Urothelium cell line (cell line): Measurements from ENCODE around the gene GABRP.
"Not testable (repeated sequence)": the region's sequence is repeated elsewhere in the genome, so short reads cannot be mapped to it uniquely, and the experiment has no call there.

Source experiments
- DNase-seq: peaks from one replicate; pipeline ENCODE4 v3.0.0; 2011; ENCODE audit warnings: low spot score, mixed read lengths
- FAIRE-seq: peaks from 2 replicates; lab custom pipeline; 2011; peaks lifted over from hg19 to GRCh38; lab: Jason Lieb, UNC

GABRP gene

GRCh38 chr5:170791325-170791954 lies 7.9 kb downstream of the GABRP start:
- FAIRE-seq (no peak), DNase-seq (peak; percentile 62)

- DNase-seq (no peak), FAIRE-seq (no peak)
These were observed 9.4 kb downstream of the GABRP start for GRCh38 chr5:170792878-170793277.

GRCh38 chr5:170795154-170795553 lies 11.6 kb downstream of the GABRP start:
- FAIRE-seq: no peak
- no peak for DNase-seq

DNA sequence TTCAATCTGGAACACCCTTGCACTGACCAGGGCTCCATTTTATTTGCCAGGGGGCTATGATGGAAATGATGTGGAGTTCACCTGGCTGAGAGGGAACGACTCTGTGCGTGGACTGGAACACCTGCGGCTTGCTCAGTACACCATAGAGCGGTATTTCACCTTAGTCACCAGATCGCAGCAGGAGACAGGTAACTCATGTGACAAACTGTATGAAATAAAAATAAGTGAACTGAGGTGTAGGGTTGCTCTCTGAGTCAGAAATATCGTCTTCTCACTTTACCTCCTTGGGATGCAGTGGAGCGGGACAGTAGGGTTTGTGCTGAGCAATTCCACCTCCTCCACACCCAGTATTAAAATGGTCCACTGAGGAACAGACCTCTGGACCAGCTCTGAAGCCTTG lies 22.1 kb downstream of the GABRP start:
- DNase-seq (no peak), FAIRE-seq (no peak)

DNA sequence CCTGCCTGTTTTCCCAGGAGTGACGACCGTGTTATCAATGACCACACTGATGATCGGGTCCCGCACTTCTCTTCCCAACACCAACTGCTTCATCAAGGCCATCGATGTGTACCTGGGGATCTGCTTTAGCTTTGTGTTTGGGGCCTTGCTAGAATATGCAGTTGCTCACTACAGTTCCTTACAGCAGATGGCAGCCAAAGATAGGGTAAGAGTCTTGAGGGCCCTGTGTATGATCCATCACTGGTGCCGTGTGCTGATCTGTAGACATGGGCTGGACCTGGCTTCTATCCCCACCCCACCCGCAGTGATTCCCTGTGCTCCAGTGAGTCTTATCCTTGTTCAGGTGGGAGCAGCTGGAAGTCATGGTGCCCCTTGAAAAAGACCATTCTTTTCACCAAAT lies 26.0 kb downstream of the GABRP start:
- DNase-seq (peak; percentile 59), FAIRE-seq (peak; percentile 48)

DNA sequence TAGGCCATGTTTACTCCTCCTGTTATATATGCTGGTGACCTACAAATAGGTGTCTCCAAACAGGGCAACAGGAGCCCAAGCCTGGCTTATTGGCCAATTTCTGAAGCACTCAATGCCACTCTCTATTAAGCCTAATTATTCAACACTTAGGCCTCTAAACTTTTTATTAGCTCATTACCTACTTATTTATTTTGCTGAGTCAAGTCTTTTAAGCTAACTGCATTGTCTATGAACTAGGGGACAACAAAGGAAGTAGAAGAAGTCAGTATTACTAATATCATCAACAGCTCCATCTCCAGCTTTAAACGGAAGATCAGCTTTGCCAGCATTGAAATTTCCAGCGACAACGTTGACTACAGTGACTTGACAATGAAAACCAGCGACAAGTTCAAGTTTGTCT lies 28.2 kb downstream of the GABRP start:
- DNase-seq (no peak), FAIRE-seq (no peak)

GRCh38 chr5:170813231-170813630 lies 29.7 kb downstream of the GABRP start:
- no peak for DNase-seq
- FAIRE-seq: no peak

- FAIRE-seq (no peak), DNase-seq (no peak)
These were observed 33.7 kb downstream of the GABRP start for GRCh38 chr5:170817195-170817594.

DNA sequence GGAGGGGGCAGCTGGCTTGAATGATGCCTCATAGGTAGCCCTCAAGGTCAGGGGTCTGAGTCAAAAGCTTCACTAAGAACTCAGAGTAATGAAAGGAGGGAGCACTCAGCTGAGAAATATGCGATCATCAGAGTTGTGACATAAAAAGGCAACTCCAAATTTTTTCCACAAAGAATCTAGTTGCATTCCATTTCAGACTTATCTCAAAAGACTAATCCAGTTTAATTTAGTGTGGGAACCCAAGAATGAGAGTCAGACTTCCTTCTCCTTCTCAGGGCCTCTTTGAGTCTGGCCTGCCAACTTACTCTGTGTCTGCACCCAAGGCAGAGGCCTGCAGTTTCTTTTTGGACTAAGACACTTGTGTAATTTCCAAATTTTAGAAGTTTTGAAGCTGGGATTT lies 34.7 kb downstream of the GABRP start:
- no peak for DNase-seq
- no peak for FAIRE-seq

GRCh38 chr5:170819824-170820223 lies 36.3 kb downstream of the GABRP start:
- DNase-seq (no peak), FAIRE-seq (no peak)

DNA sequence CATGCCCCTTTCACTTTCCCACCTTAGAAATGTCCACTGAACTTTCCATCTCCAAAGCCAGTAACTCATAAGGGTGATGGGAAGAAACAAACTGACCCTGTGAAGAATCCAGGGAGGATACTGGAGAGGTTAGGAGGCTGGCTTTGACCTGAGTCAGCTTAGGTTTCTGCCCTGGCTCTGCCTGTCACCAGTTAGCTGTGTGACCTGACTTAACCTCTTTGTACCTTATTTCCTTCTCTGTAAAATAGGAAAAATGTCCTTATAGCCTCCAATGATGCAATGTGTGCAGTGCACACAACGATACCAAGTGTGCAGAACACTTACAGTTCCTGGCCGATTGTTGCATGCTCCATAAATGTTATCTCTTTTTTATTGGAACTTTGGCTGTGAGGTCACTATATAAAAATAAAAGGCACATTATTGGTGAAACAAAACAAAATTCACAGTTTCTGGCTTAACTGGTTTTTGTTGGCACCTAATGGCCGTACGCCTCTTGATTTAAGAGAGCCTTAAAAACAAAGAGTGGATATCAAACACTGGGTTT lies 37.8 kb downstream of the GABRP start:
- no peak for FAIRE-seq
- DNase-seq: no peak

DNA sequence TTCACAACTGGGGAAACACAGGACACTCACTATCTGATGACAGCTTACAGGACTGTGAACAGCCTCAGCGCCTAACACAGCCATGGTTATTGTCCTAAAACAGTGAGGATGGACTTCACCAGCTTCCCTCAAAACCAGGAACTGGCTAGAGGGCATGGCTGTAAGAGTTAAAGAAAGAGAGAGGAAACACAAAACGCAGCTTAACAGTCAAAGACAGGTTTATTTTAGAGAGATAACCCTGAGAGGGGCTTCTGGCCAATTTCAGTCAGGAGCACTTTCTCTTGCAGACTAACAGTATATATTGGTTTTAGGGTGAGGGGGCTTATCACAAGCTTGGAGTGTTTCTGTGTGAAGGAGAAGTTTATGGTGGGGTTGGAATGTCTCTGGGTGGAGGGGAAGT lies 42.6 kb downstream of the GABRP start:
- no peak for DNase-seq
- no peak for FAIRE-seq

GRCh38 chr5:170832241-170832640 lies 48.7 kb downstream of the GABRP start:
- no peak for DNase-seq

DNA sequence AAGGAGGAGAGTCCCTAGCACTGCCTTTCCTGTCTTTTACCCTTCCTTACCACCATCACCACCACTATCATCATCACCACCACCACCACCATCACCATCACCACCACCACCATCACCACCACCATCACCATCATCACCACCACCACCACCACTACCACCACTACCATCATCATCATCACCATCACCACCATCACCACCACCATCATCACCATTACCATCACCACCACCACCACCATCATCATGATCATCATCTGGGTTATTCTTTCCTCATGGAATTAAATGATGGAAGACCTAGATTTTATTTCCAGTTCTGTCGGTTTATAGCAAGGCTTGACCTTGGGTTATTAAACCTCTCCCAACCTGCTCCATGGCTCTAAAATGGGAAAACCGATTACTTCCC lies 50.5 kb downstream of the GABRP start:
- FAIRE-seq: peak; percentile 100
- DNase-seq: not testable (repeated sequence)

More at GRCh38 chr5:170832241-170832640, 48.7 kb downstream of the GABRP start:
- no peak for FAIRE-seq

DNA sequence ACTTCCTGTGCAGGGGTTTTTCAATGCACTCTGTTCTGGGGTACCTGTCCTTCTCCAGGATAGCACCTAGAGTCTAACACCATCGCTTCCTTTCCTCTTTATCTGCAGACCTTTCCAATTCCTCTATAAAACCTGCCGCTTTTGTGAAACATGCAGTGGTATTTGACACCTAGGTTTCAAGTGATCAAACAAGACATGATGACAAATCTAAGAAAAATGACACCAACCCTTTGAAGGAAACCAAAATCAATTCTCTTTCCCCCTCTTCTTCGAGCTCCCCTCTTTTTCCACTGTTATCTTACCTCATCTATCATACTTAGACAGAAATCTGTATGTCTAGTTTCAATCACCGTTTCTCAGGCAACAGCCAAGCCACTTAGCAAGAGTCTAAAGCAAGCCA lies 52.7 kb downstream of the GABRP start:
- FAIRE-seq: no peak
- DNase-seq: no peak

GRCh38 chr5:170843870-170844269 lies 60.3 kb downstream of the GABRP start:
- DNase-seq (no peak), FAIRE-seq (no peak)

DNA sequence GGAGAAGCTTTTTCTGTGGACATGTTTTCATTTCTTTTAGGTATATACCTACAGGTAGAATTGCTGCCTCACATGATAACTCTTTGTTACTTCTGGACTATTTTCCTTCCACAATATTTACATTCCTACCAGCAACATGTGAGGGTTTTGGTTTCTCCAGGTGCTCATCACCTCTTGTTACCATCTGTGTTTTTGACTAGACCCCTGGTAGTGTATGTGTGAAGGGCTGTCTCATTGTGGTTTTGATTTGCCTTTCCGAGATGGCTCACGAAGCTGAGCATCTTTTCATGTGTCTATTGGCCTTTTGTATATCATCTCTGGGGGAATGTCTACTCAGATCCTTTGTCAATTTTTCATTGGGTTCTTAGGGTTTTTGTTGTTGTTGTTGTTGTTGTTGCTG lies 61.1 kb downstream of the GABRP start:
- no peak for DNase-seq
- FAIRE-seq: no peak

DNA sequence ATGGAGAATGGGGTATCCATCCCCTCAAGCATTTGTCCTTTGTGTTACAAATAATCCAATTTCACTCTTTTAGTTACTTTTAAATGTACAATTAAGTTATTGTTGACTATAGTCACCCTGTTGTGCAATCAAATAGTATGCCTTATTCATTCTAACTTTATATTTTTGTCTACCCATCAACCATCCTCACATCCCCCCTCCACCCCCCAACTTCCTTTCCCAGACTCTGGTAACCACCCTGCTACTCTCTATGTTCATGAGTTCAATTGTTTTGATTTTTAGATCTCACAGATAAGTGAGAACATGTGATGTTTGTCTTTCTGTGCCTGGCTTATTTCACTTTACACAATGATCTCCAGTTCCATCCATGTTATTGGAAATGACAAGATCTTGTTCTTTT lies 62.9 kb downstream of the GABRP start:
- DNase-seq (no peak), FAIRE-seq (no peak)

DNA sequence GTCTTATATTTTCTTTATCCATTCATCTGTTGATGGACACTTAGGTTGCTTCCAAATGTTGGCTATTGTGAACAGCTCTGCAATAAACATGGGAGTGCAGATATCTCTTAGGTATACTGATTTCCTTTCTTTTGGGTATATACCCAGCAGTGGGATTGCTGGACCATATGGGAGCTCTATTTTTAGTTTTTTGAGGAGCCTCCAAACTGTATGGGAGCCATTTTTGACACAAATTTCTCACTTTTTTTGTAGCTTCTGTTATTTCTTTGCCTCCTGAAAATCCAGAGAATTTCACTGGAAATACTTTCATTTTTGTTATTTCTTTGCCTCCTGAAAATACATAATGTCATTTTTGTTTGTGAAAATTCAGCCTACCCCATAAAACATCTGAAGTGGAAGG lies 63.3 kb downstream of the GABRP start:
- FAIRE-seq: no peak
- no peak for DNase-seq

DNA sequence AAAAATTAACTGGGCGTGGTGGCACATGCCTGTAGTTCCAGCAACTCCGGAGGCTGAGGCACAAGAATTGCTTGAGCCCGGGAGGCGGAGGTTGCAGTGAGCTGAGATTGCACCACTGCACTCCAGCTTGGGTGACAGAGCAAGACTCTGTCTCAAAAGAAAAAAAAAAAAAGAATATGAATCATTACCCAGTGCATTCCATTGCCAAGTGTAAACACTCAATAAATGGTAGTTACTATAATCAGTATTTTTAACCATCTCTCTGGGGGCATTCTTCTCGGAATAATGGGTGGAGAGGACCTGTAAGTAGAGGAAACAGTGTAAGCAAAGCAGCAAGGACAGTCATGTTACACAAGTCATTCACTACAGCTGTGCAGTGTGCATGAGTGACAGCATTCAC lies 64.5 kb downstream of the GABRP start:
- FAIRE-seq: no peak
- no peak for DNase-seq

GRCh38 chr5:170849374-170849773 lies 65.8 kb downstream of the GABRP start:
- no peak for FAIRE-seq
- no peak for DNase-seq

DNA sequence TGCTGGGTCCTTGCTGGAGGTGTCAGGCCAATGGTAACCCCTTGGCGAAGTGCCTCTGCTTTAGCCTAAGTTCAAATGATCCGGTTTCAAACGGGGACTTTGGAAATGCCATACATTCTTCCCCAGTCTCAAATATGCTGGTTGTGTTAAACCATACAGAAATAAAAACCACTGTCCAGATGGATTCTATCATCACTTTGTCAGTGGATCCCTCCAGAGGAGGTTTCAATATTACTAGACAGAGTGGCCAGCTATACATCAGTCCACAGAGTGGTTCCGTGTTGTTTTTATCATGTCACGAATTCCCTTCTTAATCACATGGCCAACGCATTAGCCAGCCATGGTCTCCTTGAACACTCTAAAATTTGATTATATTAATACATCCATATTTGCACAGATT lies 71.0 kb downstream of the GABRP start:
- FAIRE-seq: no peak

GRCh38 chr5:170857066-170857465 lies 73.5 kb downstream of the GABRP start:
- DNase-seq (no peak), FAIRE-seq (no peak)

More for the DNA sequence above, 71.0 kb downstream of the GABRP start:
- no peak for DNase-seq
